ENCODE measurements around the gene IL26.

Gene IL26

DNA sequence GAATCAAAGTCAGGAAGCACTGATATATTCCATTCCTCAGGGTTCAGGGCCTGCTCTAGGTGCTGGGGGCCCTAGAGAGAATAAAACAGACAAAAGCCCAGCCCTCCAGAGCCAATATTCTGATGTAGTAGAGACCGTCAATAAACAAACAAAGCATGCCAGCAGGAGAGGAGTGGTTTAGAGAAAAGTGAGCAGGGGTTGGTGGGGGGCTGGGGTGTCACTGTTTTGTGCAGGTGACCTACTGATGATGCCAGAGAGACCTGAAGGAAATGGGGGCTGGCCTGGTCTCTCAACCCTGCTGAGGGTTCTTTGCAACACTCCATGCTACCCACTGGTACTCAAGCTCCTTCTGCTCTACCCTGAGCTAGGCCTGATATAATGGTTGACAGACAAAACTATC, 26.5 kb downstream of the IL26 start:
- no peak for DNase-seq (ENCODE audit: low read depth)
- TF ChIP-seq, protein P1, sequence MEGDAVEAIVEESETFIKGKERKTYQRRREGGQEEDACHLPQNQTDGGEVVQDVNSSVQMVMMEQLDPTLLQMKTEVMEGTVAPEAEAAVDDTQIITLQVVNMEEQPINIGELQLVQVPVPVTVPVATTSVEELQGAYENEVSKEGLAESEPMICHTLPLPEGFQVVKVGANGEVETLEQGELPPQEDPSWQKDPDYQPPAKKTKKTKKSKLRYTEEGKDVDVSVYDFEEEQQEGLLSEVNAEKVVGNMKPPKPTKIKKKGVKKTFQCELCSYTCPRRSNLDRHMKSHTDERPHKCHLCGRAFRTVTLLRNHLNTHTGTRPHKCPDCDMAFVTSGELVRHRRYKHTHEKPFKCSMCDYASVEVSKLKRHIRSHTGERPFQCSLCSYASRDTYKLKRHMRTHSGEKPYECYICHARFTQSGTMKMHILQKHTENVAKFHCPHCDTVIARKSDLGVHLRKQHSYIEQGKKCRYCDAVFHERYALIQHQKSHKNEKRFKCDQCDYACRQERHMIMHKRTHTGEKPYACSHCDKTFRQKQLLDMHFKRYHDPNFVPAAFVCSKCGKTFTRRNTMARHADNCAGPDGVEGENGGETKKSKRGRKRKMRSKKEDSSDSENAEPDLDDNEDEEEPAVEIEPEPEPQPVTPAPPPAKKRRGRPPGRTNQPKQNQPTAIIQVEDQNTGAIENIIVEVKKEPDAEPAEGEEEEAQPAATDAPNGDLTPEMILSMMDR (conservative IDR thresholded peaks at IDR 0.05; ENCODE audit: control insufficient read depth, insufficient read depth, low read depth, low read length), result no peak
- H3K4me3 ChIP-seq (ENCODE audit: control insufficient read depth, low read depth, low read length), result no peak overlapping the region

DNA sequence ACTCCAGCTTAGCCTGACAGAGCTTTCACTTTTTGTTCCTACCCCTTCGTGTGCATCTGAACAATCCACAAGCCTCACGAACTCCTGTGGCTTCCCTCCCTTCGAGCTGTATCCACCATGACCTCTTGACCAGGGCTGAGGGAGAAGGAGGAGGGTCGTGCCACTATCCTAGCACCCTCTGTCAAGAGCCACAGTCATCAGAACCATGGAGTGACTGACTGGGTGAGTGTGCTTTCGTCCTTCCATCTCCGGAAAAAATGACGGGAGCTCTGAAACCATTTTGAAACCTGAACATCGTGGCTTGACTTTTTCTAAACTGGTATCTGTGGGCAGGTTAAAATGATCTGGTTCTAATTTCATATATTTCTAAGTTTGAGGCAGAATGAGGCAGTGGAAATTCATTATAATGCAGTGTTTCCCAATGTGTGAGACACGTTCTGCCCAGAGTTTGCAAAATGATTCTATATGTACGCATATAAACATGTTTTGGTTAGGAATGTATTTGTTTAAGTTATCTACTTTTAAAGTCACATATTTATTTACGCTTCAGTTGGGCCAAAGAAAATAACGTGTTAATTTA, 27.0 kb downstream of the IL26 start:
- no peak for DNase-seq (ENCODE audit: low read depth)
- no peak overlapping the region for H3K4me3 ChIP-seq (ENCODE audit: control insufficient read depth, low read depth, low read length)
- TF ChIP-seq, protein P1 (conservative IDR thresholded peaks at IDR 0.05; ENCODE audit: control insufficient read depth, insufficient read depth, low read depth, low read length), result no peak

DNA sequence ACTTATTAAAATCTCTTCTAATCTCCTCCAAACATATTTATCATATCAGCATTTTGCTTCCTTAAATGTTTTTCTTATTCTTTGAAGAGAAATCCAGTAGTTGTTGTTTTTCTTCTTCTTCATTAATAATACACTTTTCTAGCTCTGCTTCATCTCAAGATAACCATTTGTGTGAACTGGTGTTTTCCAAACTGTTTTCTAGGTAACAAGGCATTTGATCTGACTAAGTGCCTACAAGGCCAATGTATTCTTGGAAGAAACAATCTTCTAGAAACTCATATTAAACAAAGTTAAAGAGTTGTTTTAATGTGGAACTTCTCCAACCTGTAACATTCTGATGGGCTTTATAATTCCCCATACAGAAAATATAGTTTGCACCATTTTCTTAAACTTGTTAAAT, 35.3 kb downstream of the IL26 start:
- TF ChIP-seq, protein P1 (conservative IDR thresholded peaks at IDR 0.05; ENCODE audit: control insufficient read depth, insufficient read depth, low read depth, low read length), result no peak
- DNase-seq (ENCODE audit: low read depth), result no peak
- H3K4me3 ChIP-seq (ENCODE audit: control insufficient read depth, low read depth, low read length), result no peak overlapping the region

DNA sequence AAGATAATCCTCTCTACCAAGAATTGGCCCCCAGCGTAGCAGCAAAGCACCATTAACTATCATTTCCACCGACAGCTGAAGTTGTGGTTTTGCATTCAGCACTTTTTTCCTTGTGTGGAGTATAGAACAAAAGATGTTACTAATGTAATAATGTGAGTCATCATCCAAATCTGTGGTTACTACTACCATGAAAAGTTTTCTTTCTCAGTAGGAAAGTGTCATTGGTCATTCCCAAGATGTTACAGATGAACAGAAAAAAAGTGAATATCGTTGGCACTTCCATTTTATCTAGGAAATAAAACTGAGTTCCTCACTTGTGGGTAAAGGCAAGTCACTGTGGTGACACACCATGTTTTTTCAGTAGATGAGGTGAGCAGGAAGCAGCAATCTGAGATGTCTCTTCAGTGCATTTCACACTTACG, 35.8 kb downstream of the IL26 start:
- TF ChIP-seq, protein P1 (conservative IDR thresholded peaks at IDR 0.05; ENCODE audit: control insufficient read depth, insufficient read depth, low read depth, low read length), result no peak
- H3K4me3 ChIP-seq (ENCODE audit: control insufficient read depth, low read depth, low read length), result no peak overlapping the region
- peak; percentile 60 for DNase-seq (ENCODE audit: low read depth)

DNA sequence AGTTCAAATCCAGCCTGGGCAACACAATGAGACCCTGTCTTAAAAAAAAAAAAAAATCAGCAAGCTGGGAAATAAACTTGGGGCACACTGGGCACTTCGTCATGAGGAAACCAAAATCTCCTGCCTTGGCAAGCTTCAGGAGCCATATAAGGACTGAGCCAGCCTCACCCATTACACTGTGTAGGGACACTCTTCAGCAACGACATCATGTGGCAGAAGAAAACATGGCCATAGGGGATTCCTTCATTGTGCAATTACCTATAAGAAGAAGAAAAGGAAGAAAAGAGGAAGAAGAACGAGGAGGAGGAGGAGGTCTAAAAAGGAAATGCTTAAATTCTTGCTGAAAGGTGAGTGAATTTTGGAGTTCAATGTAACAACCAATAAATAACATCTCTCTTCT, 40.0 kb downstream of the IL26 start:
- H3K4me3 ChIP-seq (ENCODE audit: control insufficient read depth, low read depth, low read length), result no peak overlapping the region
- TF ChIP-seq, protein P1 (conservative IDR thresholded peaks at IDR 0.05; ENCODE audit: control insufficient read depth, insufficient read depth, low read depth, low read length), result no peak
- no peak for DNase-seq (ENCODE audit: low read depth)

DNA sequence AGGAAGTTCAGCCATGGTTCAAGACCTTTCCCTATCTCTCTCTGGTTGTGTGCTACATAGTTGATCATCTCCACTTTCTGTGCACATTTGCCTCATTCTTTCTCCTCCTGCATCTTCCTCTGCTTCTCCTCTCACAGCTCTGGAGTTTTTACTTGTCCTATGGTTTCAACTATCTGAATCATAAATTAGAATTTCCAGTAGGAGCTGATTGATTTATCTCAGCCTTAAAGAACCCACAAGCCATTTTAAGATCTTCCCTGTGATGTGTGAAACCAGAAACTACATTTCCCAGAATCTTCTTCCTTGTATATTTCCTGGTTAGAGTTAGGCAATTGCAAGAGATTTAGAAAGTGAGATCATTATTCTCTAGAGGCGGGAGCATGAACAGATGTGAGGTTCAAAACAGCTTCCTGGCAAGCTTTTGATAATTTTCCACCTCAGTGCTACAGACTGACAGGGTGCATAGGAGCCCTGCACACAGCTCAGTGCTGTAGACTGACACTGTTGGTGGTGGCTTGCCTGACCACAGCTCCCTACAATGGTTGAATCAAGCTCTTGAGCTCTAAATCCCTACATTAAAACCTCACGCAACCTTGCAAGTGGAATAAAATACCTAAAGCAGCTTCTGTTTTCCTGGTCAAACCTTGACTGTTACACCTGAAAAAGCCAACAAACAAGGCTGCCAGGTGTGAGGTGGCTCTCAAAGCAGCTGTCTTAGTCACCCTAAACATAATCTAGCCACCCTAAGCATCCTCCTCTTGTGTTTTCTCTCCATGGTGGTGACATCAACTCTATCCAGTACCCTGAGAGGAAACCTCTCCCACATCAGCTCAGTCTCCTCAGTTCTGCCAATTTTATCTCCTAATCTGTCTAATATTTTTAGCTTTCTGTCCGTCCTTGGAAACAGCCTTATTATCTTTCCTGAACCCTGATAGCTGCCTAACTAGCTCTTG, 44.5 kb downstream of the IL26 start:
- H3K4me3 ChIP-seq (ENCODE audit: control insufficient read depth, low read depth, low read length), result no peak overlapping the region
- peak; percentile 46 for DNase-seq (ENCODE audit: low read depth)
- TF ChIP-seq, protein P1 (conservative IDR thresholded peaks at IDR 0.05; ENCODE audit: control insufficient read depth, insufficient read depth, low read depth, low read length), result no peak
